Nephron (organoid): ENCODE data around the gene ZNRF4.

Source experiments
- H3K27ac Mint-ChIP-seq, 3 experiments: 2 replicates each; pipeline ENCODE4 v1.8.0; 2020; ENCODE audit warnings: mixed read lengths in 3 of 3, mild to moderate bottlenecking in 2 of 3, moderate library complexity in 1 of 3
- H3K27me3 Mint-ChIP-seq: 2 replicates; pipeline ENCODE4 v1.8.0; 2021; ENCODE audit warnings: low read depth, mild to moderate bottlenecking, moderate library complexity, mixed read lengths
- H3K36me3 Mint-ChIP-seq: 2 replicates; pipeline ENCODE4 v1.8.0; 2020; ENCODE audit warnings: low read depth, mixed read lengths
- H3K4me1 Mint-ChIP-seq: 2 replicates; pipeline ENCODE4 v1.8.0; 2020; ENCODE audit warnings: mixed read lengths
- H3K4me3 Mint-ChIP-seq, 3 experiments: 2 replicates each; pipeline ENCODE4 v1.8.0; 2020; ENCODE audit warnings: mild to moderate bottlenecking in 3 of 3, mixed read lengths in 3 of 3, moderate library complexity in 2 of 3
- H3K9me3 Mint-ChIP-seq: 2 replicates; pipeline ENCODE4 v1.8.0; 2020; ENCODE audit warnings: mixed read lengths
- CTCF ChIP-seq, 3 experiments: fragments of 200-600 bp; sonication (generic); IDR thresholded peaks; one replicate each; pipeline ENCODE4 v1.5.0; 2021; ENCODE audit warnings: antibody characterized with exemption in 3 of 3; ENCODE audit not compliant: unreplicated experiment in 3 of 3

The ZNRF4 gene

GRCh38 chr19:5497297-5497696 lies 42.1 kb downstream of the ZNRF4 start:
- no peak for TF ChIP-seq CTCF (IDR thresholded peaks at IDR 0.05; ENCODE audit: unreplicated experiment in 3 of 3)
- Mint-ChIP-seq H3K9me3 (peaks cover 16% of the 10 kb centered on the region), H3K27me3 (peaks cover 70% of the 10 kb centered on the region), H3K4me3 (no peak overlapping the region), H3K27ac (no peak overlapping the region), H3K4me1 (peaks cover 12% of the 10 kb centered on the region), H3K36me3 (no peaks in the 10 kb centered on the region)

- Mint-ChIP-seq H3K9me3 (peaks cover 26% of the 10 kb centered on the region), H3K36me3 (no peaks in the 10 kb centered on the region), H3K4me3 (no peak overlapping the region), H3K27ac (peak overlapping the region; percentile 50 to 62 (median 59)), H3K4me1 (peaks cover 5% of the 10 kb centered on the region), H3K27me3 (peaks cover 63% of the 10 kb centered on the region)
- no peak for TF ChIP-seq CTCF (IDR thresholded peaks at IDR 0.05; ENCODE audit: unreplicated experiment in 3 of 3)
Measured at GRCh38 chr19:5498830-5499550, 43.8 kb downstream of the ZNRF4 start.

GRCh38 chr19:5501907-5502306 lies 46.7 kb downstream of the ZNRF4 start:
- H3K27ac Mint-ChIP-seq: no peak overlapping the region
- H3K4me1 Mint-ChIP-seq: peaks cover 5% of the 10 kb centered on the region
- peaks cover 50% of the 10 kb centered on the region for H3K27me3 Mint-ChIP-seq
- H3K4me3 Mint-ChIP-seq: no peak overlapping the region
- H3K36me3 Mint-ChIP-seq: no peaks in the 10 kb centered on the region
- peaks cover 35% of the 10 kb centered on the region for H3K9me3 Mint-ChIP-seq
- no peak for TF ChIP-seq CTCF (IDR thresholded peaks at IDR 0.05; ENCODE audit: unreplicated experiment in 3 of 3)

- no peak for TF ChIP-seq CTCF (IDR thresholded peaks at IDR 0.05; ENCODE audit: unreplicated experiment in 3 of 3)
- Mint-ChIP-seq H3K4me3 (no peak overlapping the region), H3K4me1 (peaks cover 5% of the 10 kb centered on the region), H3K9me3 (peaks cover 35% of the 10 kb centered on the region), H3K27ac (no peak overlapping the region), H3K27me3 (peaks cover 39% of the 10 kb centered on the region), H3K36me3 (no peaks in the 10 kb centered on the region)
Measured at GRCh38 chr19:5503598-5503997, 48.4 kb downstream of the ZNRF4 start.

GRCh38 chr19:5504114-5504513 lies 48.9 kb downstream of the ZNRF4 start:
- Mint-ChIP-seq H3K9me3 (peaks cover 35% of the 10 kb centered on the region), H3K4me3 (no peak overlapping the region), H3K27me3 (peaks cover 36% of the 10 kb centered on the region), H3K4me1 (peaks cover 5% of the 10 kb centered on the region), H3K27ac (no peak overlapping the region), H3K36me3 (no peaks in the 10 kb centered on the region)
- no peak for TF ChIP-seq CTCF (IDR thresholded peaks at IDR 0.05; ENCODE audit: unreplicated experiment in 3 of 3)
